Measurements from ENCODE around the gene SNRPA1.
"Not testable (repeated sequence)": the region's sequence is repeated elsewhere in the genome, so short reads cannot be mapped to it uniquely, and the experiment has no call there.

Gene SNRPA1

DNA sequence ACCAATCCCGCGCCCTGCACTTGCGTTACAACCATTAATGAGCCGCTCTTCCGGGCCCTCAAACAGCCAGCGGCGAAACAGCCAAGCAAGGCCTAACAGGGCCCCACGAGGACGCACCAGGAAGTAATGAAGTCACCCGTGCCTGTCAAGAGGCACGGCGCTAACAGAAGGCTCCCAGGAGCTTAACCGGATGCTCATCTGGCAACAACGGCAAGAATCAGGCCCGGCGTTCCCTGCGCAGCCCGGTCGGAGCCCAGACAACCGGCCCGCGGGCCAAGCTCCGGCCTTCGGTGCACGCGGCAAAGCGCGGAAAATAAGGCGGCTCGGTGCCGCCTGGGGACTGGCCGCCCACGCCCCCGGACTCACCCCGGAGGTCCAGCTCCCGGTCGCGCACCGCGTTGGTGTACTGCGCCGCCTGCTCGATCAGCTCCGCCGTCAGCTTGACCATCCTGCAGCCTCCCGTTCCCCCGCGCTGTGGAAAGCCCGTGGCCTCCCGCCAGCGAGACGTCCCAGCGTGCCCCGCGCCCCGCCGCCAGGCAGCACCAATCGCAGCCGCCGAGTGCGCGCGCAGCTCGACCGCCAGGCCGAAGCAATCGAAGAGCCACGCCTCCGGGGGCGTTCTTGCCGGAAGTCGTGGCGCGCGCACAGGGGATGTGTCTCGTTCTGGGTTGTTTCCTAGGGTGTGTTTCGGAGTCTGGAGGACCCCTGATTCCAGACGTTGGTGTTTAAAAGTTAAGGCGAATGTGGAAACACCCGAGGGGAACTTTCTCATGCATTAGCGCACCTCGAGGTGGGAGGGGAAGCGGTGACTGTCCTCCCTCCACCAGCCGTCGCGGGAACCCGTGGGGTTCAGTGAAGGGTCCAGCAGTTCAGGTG is at the start of gene SNRPA1:
Gene SNRPA1 (minus strand): TSS at position 518 of the 876 bp plus-strand sequence. CDS start 70 bp downstream, at position 448.
- H3K36me3 Mint-ChIP-seq: peaks cover 6% of the 10 kb centered on the region
- no peaks in the 10 kb centered on the region for H3K9me3 Mint-ChIP-seq (ENCODE audit: low read depth)
- no peaks in the 10 kb centered on the region for H3K27me3 Mint-ChIP-seq
- peak within 1 kb of the TSS; percentile 97 for H3K27ac Mint-ChIP-seq
- H3K4me1 Mint-ChIP-seq (ENCODE audit: low read depth): peaks cover 46% of the 10 kb centered on the region
- peak within 1 kb of the TSS; percentile 98 for H3K4me3 Mint-ChIP-seq

DNA sequence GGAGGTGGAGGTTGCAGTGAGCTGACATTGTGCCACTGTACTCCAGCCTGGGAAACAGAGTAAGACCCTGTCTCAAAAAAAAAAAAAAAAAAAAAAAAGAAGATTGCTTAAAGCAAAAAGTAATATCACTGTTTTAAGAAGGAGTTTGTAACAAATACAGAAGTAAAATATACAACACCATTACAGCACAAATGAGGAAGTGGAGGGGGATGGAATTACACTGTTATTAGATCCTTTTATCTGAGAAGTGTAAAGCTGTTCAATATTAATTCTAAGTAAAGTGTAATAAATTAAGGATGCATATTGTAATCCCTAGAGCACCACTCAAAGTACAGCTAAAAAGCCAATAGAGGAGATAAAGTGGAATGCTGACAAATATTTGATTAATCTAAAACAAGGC is 47.0 kb upstream of the SNRPA1 start:
- peaks cover 20% of the 10 kb centered on the region for H3K27me3 Mint-ChIP-seq
- H3K36me3 Mint-ChIP-seq: peaks cover 2% of the 10 kb centered on the region
- H3K4me3 Mint-ChIP-seq: no peak overlapping the region
- no peak overlapping the region for H3K27ac Mint-ChIP-seq
- no peaks in the 10 kb centered on the region for H3K9me3 Mint-ChIP-seq (ENCODE audit: low read depth)
- no peaks in the 10 kb centered on the region for H3K4me1 Mint-ChIP-seq (ENCODE audit: low read depth)

DNA sequence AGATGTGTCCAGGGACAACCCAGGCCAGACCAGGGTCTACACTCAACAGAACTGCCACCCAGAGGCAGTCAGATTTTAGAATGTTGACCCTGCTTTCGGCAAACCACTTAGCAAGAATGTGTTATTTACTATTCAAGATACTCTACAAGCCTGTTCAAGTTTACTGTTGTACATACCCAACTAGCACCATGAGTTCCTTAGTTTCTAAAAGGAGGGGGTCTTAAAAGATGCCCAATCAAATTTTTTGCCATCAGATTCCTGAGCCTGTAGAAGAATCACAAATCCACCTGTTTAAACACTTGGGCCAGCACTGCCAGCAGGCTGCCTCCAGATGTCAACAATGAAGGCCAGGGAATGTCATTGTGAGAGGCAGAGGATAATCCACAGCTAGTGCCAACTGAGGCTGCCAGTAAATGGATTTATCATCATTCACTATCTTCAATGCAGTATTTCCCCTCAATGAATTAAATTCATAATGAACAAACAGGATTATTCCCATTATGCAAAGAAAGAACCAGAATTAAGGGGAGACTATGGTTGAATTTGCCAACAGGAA is 43.5 kb upstream of the SNRPA1 start:
- H3K27ac Mint-ChIP-seq: no peak overlapping the region
- no peak overlapping the region for H3K4me3 Mint-ChIP-seq
- H3K27me3 Mint-ChIP-seq: peaks cover 8% of the 10 kb centered on the region
- peaks cover 10% of the 10 kb centered on the region for H3K4me1 Mint-ChIP-seq (ENCODE audit: low read depth)
- H3K9me3 Mint-ChIP-seq (ENCODE audit: low read depth): peaks cover 4% of the 10 kb centered on the region
- peaks cover 5% of the 10 kb centered on the region for H3K36me3 Mint-ChIP-seq

DNA sequence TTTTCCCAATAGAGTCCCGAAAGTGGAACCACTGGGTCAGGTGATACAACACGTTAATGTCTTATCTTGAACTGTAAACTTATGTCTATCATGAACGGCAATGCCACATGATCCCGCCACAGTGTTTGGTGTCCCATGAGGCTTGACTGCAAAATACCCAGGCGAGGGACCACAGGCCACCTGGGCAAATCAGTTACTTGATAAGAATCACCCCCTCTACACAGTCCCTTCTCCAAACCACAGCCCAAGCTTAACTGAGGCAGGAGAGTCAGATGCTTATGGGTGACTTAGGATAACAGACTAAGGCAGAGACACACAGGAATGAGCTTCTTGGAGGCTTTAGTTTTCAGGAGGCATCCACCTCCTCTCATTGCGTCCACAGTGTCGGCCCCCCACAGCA is 42.9 kb upstream of the SNRPA1 start:
- Mint-ChIP-seq H3K27ac (no peak overlapping the region), H3K9me3 (ENCODE audit: low read depth) (peaks cover 4% of the 10 kb centered on the region), H3K36me3 (peaks cover 3% of the 10 kb centered on the region), H3K27me3 (peaks cover 8% of the 10 kb centered on the region), H3K4me1 (ENCODE audit: low read depth) (peaks cover 14% of the 10 kb centered on the region), H3K4me3 (no peak overlapping the region)

DNA sequence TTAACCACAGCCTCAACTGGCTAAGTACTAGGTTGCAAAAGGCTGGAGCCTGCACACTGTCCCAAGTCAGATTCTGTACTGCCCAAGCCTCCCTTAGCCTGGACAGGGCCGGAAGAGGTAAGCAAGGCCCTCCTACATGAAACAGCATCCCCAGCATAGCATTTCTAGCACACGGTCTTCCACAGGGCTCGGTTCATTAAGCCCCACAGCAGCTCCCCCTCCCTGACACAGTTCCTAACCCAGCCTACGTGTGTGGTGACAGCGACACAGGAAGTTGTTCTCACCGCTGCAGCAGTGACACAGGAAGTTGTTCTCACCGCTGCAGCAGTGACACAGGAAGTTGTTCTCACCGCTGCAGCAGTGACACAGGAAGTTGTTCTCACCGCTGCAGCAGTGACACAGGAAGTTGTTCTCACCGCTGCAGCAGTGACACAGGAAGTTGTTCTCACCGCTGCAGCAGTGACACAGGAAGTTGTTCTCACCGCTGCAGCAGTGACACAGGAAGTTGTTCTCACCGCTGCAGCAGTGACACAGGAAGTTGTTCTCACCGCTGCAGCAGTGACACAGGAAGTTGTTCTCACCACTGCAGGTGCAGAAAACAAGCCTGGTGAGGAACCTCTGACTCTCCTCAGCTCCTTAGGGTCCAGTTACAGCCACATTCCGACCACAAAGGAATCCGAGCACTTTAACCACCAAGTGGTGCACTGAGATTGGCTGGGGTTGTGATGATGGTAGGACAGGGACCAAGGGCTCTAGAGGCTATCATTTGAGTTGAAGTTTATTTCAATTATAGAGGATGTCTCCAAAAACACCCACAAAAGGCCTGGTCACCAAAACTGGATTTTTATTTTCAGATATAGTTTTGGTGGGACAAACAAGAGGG is 39.1 kb upstream of the SNRPA1 start:
- not testable (repeated sequence) for H3K9me3 Mint-ChIP-seq (ENCODE audit: low read depth); H3K36me3 Mint-ChIP-seq; H3K27me3 Mint-ChIP-seq
- Mint-ChIP-seq H3K4me3 (peak overlapping the region; percentile 67), H3K27ac (peak overlapping the region; percentile 90), H3K4me1 (ENCODE audit: low read depth) (peaks cover 14% of the 10 kb centered on the region)

DNA sequence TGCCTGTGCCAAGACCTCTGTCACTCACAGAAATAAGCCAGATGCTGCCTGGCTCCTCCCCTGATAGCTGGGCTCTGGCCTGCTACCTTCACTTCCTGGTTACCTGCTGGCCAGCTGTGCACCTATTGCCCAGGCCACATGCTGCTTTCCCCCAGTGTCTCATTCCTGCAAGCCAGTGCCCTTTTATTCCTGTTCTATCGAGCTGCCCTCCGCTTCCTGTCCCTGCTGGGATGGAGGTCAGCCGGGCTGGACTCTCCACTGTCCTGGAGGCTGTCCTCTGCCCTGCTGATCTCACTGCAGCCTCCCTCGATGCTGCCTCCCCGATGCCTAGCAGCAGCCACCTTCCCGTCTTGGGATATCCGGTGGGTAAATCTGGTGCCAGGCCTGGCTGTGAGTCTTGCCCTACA is 37.0 kb upstream of the SNRPA1 start:
- Mint-ChIP-seq H3K4me1 (ENCODE audit: low read depth) (peaks cover 14% of the 10 kb centered on the region), H3K4me3 (no peak overlapping the region), H3K36me3 (peaks cover 3% of the 10 kb centered on the region), H3K27me3 (no peaks in the 10 kb centered on the region), H3K27ac (peak overlapping the region; percentile 16), H3K9me3 (ENCODE audit: low read depth) (peaks cover 4% of the 10 kb centered on the region)

DNA sequence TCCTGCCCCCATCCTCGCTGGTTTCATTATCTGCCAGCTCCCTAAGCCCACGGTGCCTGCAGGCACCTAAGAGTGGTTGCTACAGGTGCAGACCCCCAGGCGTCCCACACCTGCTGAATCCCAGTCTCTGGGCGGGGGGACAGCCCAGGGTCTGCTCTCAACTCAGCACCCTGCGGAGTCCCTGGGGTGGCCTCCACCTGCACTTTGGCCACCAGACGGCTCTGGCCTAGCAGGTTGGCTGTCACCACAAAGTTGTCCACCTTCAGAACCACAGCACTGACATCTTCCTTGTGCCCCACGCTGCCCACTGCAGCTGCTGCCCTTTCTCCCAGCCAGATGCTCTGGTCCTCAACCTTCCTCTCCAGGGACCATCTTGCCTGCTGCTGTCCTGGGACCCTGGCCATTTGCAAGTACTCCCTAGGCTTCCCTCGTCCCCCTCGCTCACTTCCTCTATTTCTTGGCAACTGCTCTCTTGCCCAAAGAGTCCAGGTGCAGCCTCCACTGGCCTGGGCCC is 34.9 kb upstream of the SNRPA1 start:
- Mint-ChIP-seq H3K27ac (no peak overlapping the region), H3K4me3 (no peak overlapping the region), H3K9me3 (ENCODE audit: low read depth) (no peaks in the 10 kb centered on the region), H3K4me1 (ENCODE audit: low read depth) (peaks cover 11% of the 10 kb centered on the region), H3K27me3 (peaks cover 5% of the 10 kb centered on the region), H3K36me3 (no peaks in the 10 kb centered on the region)

DNA sequence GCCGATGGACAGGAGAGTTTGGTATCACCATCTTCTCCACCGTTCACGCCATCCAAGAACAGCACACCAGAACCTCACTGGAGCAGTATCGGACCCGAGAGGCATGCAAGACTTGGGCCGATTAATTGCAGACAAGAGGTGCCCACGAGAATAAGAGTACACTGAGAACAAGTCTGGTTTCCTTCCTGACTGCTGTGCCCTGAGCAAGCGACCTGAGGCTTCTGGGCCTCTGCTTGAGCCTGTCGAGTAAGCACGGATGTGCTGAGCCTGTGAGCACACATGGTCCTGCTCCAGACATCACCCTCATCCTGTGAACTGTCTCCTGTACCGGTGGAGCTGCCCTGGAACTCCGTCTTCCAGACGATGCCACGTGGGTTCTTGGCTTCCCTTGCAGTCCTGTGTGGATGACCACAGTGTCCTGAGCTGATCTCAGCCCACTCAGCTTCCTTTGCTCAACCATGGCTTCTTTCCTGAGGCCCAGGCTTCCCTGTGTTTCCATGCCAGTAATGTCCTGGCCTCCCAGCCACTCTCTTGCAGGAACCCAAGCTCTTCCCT is 34.3 kb upstream of the SNRPA1 start:
- Mint-ChIP-seq H3K27ac (no peak overlapping the region), H3K4me1 (ENCODE audit: low read depth) (peaks cover 6% of the 10 kb centered on the region), H3K9me3 (ENCODE audit: low read depth) (no peaks in the 10 kb centered on the region), H3K4me3 (no peak overlapping the region), H3K27me3 (peaks cover 5% of the 10 kb centered on the region), H3K36me3 (no peaks in the 10 kb centered on the region)

DNA sequence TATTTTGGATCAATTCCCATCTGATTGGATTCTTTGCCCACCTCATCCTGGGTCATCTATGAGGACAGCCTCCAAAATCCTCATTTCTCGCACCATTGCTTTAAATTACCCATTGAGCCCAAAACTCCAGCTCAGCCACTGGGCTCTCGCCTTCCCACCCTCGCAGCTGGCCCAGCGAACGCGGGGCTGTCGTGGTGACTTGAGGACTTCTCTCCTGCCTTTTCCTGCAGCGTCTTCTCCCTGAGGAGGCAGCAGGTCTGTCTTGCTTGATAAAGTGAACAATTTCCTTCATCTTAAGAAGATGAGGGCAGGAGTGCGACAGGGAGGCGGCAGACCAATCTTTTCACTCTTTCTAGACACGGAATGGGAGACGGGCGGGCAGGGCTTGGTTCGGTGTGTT is 33.0 kb upstream of the SNRPA1 start:
- Mint-ChIP-seq H3K9me3 (ENCODE audit: low read depth) (no peaks in the 10 kb centered on the region), H3K36me3 (no peaks in the 10 kb centered on the region), H3K4me1 (ENCODE audit: low read depth) (peaks cover under 1% of the 10 kb centered on the region), H3K4me3 (no peak overlapping the region), H3K27me3 (peaks cover 5% of the 10 kb centered on the region), H3K27ac (no peak overlapping the region)

DNA sequence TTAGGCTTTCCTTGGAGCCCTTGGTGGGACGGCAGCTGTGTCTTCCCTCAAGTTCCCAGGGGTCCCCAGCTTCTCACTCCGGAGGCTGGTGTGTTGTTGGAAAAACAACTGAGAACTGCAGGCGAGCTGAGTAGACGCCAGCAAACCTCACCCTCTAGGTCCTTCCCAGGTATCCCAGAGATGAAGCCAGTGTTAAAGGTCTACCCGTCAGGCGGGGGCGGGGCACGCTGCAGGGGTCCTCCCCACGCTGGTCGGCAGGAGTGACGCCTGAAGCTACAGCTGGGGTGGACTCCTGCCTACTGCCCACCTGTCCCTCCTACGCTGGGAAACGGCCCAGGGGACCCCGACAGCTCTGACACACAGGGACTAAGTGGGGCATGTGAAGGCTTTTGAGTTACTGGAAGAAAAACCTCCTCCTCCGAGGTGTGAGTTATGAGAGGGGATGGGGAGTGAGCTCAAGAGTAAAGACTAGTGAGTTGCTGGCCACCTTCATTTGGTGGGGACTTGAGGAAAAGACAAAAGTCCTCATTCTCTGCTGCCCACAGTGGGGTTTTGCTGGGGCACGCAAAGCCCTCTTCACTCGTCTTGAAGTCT is 32.2 kb upstream of the SNRPA1 start:
- H3K4me3 Mint-ChIP-seq: no peak overlapping the region
- no peaks in the 10 kb centered on the region for H3K9me3 Mint-ChIP-seq (ENCODE audit: low read depth)
- H3K4me1 Mint-ChIP-seq (ENCODE audit: low read depth): no peaks in the 10 kb centered on the region
- no peak overlapping the region for H3K27ac Mint-ChIP-seq
- no peaks in the 10 kb centered on the region for H3K36me3 Mint-ChIP-seq
- H3K27me3 Mint-ChIP-seq: peaks cover 5% of the 10 kb centered on the region

DNA sequence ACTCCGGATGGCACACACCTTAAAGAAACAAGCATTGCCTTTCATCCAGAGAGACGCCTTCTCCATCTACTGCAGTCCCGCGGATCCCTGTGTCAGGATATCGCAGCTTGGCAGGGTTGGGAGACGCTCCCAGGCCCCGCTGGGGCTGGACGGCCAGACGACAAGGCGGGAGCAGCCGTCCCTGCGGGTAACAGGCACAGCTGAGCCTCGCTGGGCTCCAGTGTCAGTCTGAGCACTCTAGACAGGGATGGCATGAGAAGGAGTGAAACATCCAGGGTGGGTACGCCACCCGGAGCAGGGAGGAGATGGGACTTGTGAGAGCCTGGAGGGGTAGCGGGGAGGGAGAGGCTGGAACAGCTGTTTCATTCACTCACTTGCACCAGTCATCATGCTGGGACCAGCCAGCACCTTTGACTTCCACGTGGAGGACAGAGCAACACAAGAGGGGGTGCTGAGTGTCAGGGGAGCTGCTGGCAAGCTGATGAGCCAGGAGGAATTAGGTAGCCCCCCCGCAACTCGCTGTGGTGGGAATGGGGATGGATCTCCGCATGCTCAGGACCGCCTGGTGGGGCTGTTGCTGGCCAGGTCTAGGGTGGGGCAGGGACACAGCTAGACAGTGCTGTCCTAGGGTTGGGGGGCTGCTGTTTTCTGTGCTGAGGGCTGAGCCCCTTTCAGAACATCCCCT is 31.6 kb upstream of the SNRPA1 start:
- no peak overlapping the region for H3K27ac Mint-ChIP-seq
- peaks cover under 1% of the 10 kb centered on the region for H3K4me1 Mint-ChIP-seq (ENCODE audit: low read depth)
- no peaks in the 10 kb centered on the region for H3K9me3 Mint-ChIP-seq (ENCODE audit: low read depth)
- peaks cover 5% of the 10 kb centered on the region for H3K27me3 Mint-ChIP-seq
- no peaks in the 10 kb centered on the region for H3K36me3 Mint-ChIP-seq
- no peak overlapping the region for H3K4me3 Mint-ChIP-seq

DNA sequence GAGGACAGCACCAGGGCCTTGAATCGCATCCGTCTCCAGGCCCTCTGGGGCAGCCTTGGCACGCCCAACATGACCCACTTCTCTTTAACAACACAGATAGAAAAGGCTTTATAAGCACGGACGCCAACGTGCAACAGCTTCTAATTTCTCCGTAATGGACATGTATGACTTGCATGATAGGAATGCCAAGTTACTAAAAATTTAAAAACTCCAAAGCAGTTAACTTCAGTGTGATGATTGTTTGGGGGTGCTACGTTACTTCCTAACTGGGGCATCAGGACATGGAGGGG is 30.9 kb upstream of the SNRPA1 start:
- no peaks in the 10 kb centered on the region for H3K9me3 Mint-ChIP-seq (ENCODE audit: low read depth)
- no peak overlapping the region for H3K27ac Mint-ChIP-seq
- H3K4me1 Mint-ChIP-seq (ENCODE audit: low read depth): peaks cover 5% of the 10 kb centered on the region
- H3K4me3 Mint-ChIP-seq: no peak overlapping the region
- H3K27me3 Mint-ChIP-seq: peaks cover 5% of the 10 kb centered on the region
- no peaks in the 10 kb centered on the region for H3K36me3 Mint-ChIP-seq

DNA sequence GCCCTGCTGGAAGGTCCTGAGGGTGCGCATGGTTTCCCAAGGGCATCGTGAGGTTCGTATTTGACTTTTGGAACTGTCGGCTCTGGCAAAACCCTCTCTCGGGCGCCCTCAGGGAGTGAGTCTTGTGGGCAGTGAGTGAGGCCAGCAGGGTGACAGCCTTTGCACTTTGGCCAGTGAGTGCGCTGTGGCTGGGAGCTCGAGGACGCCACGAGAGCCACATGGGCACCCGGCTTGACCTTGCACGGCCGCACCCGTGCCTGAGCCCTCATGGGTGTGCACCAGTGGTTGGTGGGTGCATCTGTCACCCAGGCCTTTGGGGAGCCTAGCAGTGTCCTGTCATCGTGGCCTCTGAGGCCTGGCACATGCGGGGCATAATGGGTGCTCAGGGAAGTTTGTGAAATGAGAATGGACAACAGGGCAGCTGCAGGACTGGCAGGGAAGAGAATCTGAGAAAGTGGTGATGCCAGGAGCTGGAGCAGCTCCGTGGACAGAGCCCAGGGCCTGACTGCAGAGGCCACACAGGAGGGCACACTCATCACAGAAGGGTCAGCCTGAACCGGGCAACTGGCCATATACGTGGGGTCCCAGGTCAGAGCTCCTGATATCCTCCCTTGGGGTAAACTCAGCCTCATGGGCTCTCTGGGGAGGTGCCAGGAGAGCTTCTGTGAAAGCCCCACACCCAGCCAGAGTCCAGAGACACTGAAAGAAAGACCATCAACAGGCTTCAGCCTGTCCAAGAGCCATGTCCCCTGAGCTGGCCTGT is 30.4 kb upstream of the SNRPA1 start:
- no peaks in the 10 kb centered on the region for H3K9me3 Mint-ChIP-seq (ENCODE audit: low read depth)
- peaks cover 10% of the 10 kb centered on the region for H3K4me1 Mint-ChIP-seq (ENCODE audit: low read depth)
- H3K36me3 Mint-ChIP-seq: no peaks in the 10 kb centered on the region
- H3K4me3 Mint-ChIP-seq: no peak overlapping the region
- no peak overlapping the region for H3K27ac Mint-ChIP-seq
- peaks cover 5% of the 10 kb centered on the region for H3K27me3 Mint-ChIP-seq

Data from activated naive CD8-positive, alpha-beta T cell (primary cell).